ENCODE data around the gene INTS1. TPM values are rescaled to one million over a fixed set of nuclear protein-coding genes. Genes with fewer than 3 reads are reported as not detected.

The INTS1 gene
- total RNA-seq, 2 experiments from 2014 or later, result 91.0 to 91.5 TPM

- Histone ChIP-seq H3K27ac (ENCODE audit: low read depth in 1 of 2, low read length in 2 of 2) (no peak overlapping the region), H3K9me3 (ENCODE audit: control insufficient read depth in 1 of 2, insufficient read depth in 1 of 2, low read length in 2 of 2) (no peaks in the 10 kb centered on the region), H3K27me3 (ENCODE audit: control insufficient read depth in 1 of 2, insufficient read depth in 2 of 2, low read length in 2 of 2) (peaks cover 0 to 11% of the 10 kb centered on the region in 2 experiments), H3K36me3 (ENCODE audit: insufficient read depth, low read length) (no peaks in the 10 kb centered on the region), H3K4me3 (ENCODE audit: low read length) (no peak overlapping the region), H3K4me1 (ENCODE audit: insufficient read depth, low read length) (peaks cover 9% of the 10 kb centered on the region)
- peaks cover 5% of the 10 kb centered on the region for H3K27me3 Mint-ChIP-seq
- no peak overlapping the region for H3K4me3 Mint-ChIP-seq
- no peak for DNase-seq
- H3K27ac Mint-ChIP-seq, result no peak overlapping the region
- POLR2A ChIA-PET, result no interaction called here
- TF ChIP-seq CTCF (IDR thresholded peaks at IDR 0.05), result no peak
- no peak for ATAC-seq (ENCODE audit: poor library complexity)
- CTCF ChIA-PET, result interaction anchor here (1.1 to 2.8 kb wide), 3 partner anchors 16 to 208 kb away, joined by 4 to 12 read pairs (median 8); no protein-coding TSS in a partner anchor
- H3K9me3 Mint-ChIP-seq, result no peaks in the 10 kb centered on the region
- H3K4me1 Mint-ChIP-seq (ENCODE audit: low read depth), result peaks cover 5% of the 10 kb centered on the region
- H3K36me3 Mint-ChIP-seq (ENCODE audit: low read depth), result no peaks in the 10 kb centered on the region
- intact Hi-C loops (cut with DNase I, micrococcal nuclease), result loop anchor here in 1 of 2 experiments (2.0 to 5.0 kb wide), 4 partner anchors 17 to 241 kb away; no protein-coding TSS in a partner anchor
Measured at GRCh38 chr7:1433128-1433920, 70.9 kb downstream of the INTS1 start.

GRCh38 chr7:1432411-1433082 lies 71.6 kb downstream of the INTS1 start:
- POLR2A ChIA-PET, result no interaction called here
- Mint-ChIP-seq H3K27ac (no peak overlapping the region), H3K4me1 (ENCODE audit: low read depth) (peaks cover 5% of the 10 kb centered on the region), H3K36me3 (ENCODE audit: low read depth) (no peaks in the 10 kb centered on the region), H3K4me3 (no peak overlapping the region), H3K9me3 (no peaks in the 10 kb centered on the region), H3K27me3 (peaks cover 5% of the 10 kb centered on the region)
- H3K27me3 ChIP-seq (ENCODE audit: control insufficient read depth in 1 of 2, insufficient read depth in 2 of 2, low read length in 2 of 2), result peaks cover 0 to 11% of the 10 kb centered on the region in 2 experiments
- no peaks in the 10 kb centered on the region for H3K9me3 ChIP-seq (ENCODE audit: control insufficient read depth in 1 of 2, insufficient read depth in 1 of 2, low read length in 2 of 2)
- peaks cover 9% of the 10 kb centered on the region for H3K4me1 ChIP-seq (ENCODE audit: insufficient read depth, low read length)
- ATAC-seq (ENCODE audit: poor library complexity) (peak; percentile 98), DNase-seq (peak; percentile 64 to 88 (median 76))
- no peak overlapping the region for H3K4me3 ChIP-seq (ENCODE audit: low read length)
- TF ChIP-seq CTCF (IDR thresholded peaks at IDR 0.05), result peak; percentile 97
- H3K36me3 ChIP-seq (ENCODE audit: insufficient read depth, low read length), result no peaks in the 10 kb centered on the region
- CTCF ChIA-PET, result interaction anchor here (1.0 to 2.8 kb wide), 4 partner anchors 15 to 207 kb away, joined by 3 to 12 read pairs (median 6); no protein-coding TSS in a partner anchor
- intact Hi-C loops (cut with DNase I, micrococcal nuclease), result loop anchor here (1.0 to 5.0 kb wide), 5 partner anchors 15 to 240 kb away; no protein-coding TSS in a partner anchor
- H3K27ac ChIP-seq (ENCODE audit: low read depth in 1 of 2, low read length in 2 of 2), result no peak overlapping the region

GRCh38 chr7:1431634-1432380 lies 72.4 kb downstream of the INTS1 start:
- H3K27me3 ChIP-seq (ENCODE audit: control insufficient read depth in 1 of 2, insufficient read depth in 2 of 2, low read length in 2 of 2), result peaks cover 0 to 11% of the 10 kb centered on the region in 2 experiments
- no peak for TF ChIP-seq CTCF (IDR thresholded peaks at IDR 0.05)
- H3K4me3 ChIP-seq (ENCODE audit: low read length), result no peak overlapping the region
- H3K27ac ChIP-seq (ENCODE audit: low read depth in 1 of 2, low read length in 2 of 2), result no peak overlapping the region
- H3K36me3 Mint-ChIP-seq (ENCODE audit: low read depth), result no peaks in the 10 kb centered on the region
- H3K9me3 Mint-ChIP-seq, result no peaks in the 10 kb centered on the region
- H3K27ac Mint-ChIP-seq, result no peak overlapping the region
- H3K4me1 Mint-ChIP-seq (ENCODE audit: low read depth), result peaks cover 5% of the 10 kb centered on the region
- ATAC-seq (ENCODE audit: poor library complexity) (no peak), DNase-seq (no peak)
- intact Hi-C loops (cut with DNase I, micrococcal nuclease), result loop anchor here (1.0 to 5.0 kb wide), 5 partner anchors 15 to 240 kb away; no protein-coding TSS in a partner anchor
- no peaks in the 10 kb centered on the region for H3K9me3 ChIP-seq (ENCODE audit: control insufficient read depth in 1 of 2, insufficient read depth in 1 of 2, low read length in 2 of 2)
- peaks cover 5% of the 10 kb centered on the region for H3K27me3 Mint-ChIP-seq
- ChIA-PET CTCF (interaction anchor here (1.0 to 2.8 kb wide), 4 partner anchors 14 to 207 kb away, joined by 3 to 12 read pairs (median 6); no protein-coding TSS in a partner anchor), POLR2A (no interaction called here)
- H3K4me1 ChIP-seq (ENCODE audit: insufficient read depth, low read length), result peaks cover 9% of the 10 kb centered on the region
- no peaks in the 10 kb centered on the region for H3K36me3 ChIP-seq (ENCODE audit: insufficient read depth, low read length)
- no peak overlapping the region for H3K4me3 Mint-ChIP-seq
